ENCODE results near the gene DGKG. TPM values are rescaled to one million over a fixed set of nuclear protein-coding genes. Genes with fewer than 3 reads are reported as not detected.
A peak's percentile ranks its signal among the peaks of the same experiment; 100 is the strongest.

Gene DGKG
- total and polyA plus RNA-seq, 8 donors: 4.2 to 7.6 (median 5.5) TPM

GRCh38 chr3:186200726-186201125 lies 161.3 kb downstream of the DGKG start:
- Histone ChIP-seq H3K4me3 (no peak overlapping the region), H3K9me3 (no peaks in the 10 kb centered on the region), H3K4me1 (no peaks in the 10 kb centered on the region), H3K27ac (no peak overlapping the region), H3K36me3 (peaks cover 0 to 4% of the 10 kb centered on the region in 2 donors), H3K27me3 (no peaks in the 10 kb centered on the region)
- DNase-seq (no peak), ATAC-seq (no peak)
- TF ChIP-seq CTCF (IDR thresholded peaks at IDR 0.05): no peak
- intact Hi-C loops (cut with DNase I): no loop called here

GRCh38 chr3:186198442-186198841 lies 163.6 kb downstream of the DGKG start:
- Histone ChIP-seq H3K4me3 (no peak overlapping the region), H3K4me1 (peaks cover 0 to 5% of the 10 kb centered on the region in 2 donors), H3K9me3 (no peaks in the 10 kb centered on the region), H3K36me3 (no peaks in the 10 kb centered on the region), H3K27me3 (peaks cover 14 to 22% of the 10 kb centered on the region in 2 donors), H3K27ac (no peak overlapping the region)
- DNase-seq (no peak), ATAC-seq (no peak)
- intact Hi-C loops (cut with DNase I): no loop called here
- TF ChIP-seq CTCF (IDR thresholded peaks at IDR 0.05): no peak

DNA sequence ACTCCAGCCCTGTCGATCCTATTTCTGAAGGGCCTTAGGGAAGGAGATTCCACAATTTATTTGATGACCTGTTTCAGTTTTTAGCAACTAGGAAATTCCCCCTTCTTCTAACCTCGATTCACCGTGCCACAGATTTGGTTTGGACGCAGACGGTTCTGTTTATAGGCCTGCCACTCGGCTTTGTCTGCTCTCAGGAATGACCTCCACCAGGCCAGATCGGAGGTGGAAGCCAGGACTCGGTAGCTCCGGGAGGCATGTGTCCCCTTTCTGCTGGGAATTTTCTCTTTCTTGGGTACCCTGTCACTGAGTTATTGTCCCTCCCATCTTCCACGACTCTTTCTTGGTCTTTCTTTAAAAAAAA lies 167.6 kb downstream of the DGKG start:
- Histone ChIP-seq H3K9me3 (no peaks in the 10 kb centered on the region), H3K36me3 (no peaks in the 10 kb centered on the region), H3K4me3 (no peak overlapping the region), H3K27ac (no peak overlapping the region), H3K4me1 (peaks cover 0 to 5% of the 10 kb centered on the region in 2 donors), H3K27me3 (peaks cover 17 to 36% of the 10 kb centered on the region in 2 donors)
- no peak for DNase-seq
- peak; percentile 19 for ATAC-seq
- intact Hi-C loops (cut with DNase I): no loop called here
- TF ChIP-seq CTCF (IDR thresholded peaks at IDR 0.05): no peak

DNA sequence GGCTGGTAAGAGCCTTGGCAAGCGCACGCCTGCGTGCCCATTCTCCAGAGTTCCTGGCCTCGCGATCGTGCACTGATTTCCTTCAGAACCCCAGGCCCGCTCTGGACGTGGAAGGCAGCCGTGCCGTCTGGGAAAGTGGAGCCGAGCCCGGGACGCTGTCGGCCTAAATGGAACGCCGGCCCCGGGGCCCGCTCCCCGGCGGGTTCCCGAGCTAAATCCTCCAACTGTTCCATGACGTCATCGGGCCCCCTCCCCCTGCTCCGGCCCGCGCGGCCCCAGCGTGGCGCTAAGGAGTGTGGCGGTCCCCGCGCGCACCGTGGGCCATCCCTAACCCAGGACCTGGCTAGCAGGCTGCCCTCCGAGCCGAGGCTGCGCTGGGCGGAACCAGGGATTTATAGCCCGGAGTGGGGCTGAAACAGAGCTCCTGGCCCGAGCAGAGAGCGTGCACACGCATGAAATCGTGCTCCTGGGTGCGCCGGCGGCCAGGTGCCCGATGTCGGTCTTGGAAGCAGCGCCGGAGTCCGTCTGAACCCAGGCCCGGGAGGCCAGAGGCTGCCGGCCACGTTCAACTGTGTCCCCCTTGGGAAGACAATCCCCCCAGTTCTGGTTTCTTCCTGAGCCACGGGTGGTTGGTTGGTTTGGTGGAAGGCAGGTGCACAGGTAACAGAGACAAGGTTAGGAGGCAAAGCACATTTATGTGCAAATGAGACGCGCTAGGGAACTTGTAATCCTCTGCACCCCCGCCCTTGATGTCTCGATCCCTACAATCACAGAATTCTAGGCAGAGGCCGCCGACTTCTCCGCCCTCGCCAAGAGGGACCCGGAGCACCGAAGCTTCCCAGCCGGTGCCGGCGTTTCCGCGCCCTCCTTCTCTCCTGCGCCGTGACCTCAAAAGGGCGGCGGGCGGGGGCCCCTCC lies 168.2 kb downstream of the DGKG start:
- H3K4me1 ChIP-seq: peaks cover 0 to 5% of the 10 kb centered on the region in 2 donors
- no peaks in the 10 kb centered on the region for H3K9me3 ChIP-seq
- ATAC-seq (peak; percentile 86), DNase-seq (peak in 3 of 4 donors; percentile 40 to 74 (median 70))
- H3K27ac ChIP-seq: no peak overlapping the region
- TF ChIP-seq CTCF (IDR thresholded peaks at IDR 0.05): no peak
- H3K4me3 ChIP-seq: peak overlapping the region in 1 of 2 donors; percentile 16
- intact Hi-C loops (cut with DNase I): no loop called here
- peaks cover 17 to 36% of the 10 kb centered on the region in 2 donors for H3K27me3 ChIP-seq
- no peaks in the 10 kb centered on the region for H3K36me3 ChIP-seq

DNA sequence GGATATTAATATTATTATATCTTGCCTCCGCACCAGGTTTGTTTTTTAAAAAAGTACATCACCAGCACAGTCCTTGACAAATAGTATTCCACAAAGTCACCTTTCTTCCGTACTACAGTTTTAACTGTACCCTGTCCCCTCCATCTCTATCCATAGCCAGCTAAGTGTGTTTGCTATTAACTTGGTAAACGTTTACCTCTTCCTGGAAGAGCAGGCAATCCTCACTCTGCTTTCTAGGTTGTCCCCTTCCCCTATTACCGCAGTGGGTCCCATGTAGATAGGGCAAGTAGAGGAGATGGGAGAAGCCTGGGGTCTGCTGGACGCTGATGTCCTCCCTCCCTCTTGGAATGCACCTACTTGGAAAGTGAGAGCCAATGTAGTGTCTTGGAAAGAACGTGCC lies 169.2 kb downstream of the DGKG start:
- Histone ChIP-seq H3K27me3 (peaks cover 17 to 36% of the 10 kb centered on the region in 2 donors), H3K27ac (no peak overlapping the region), H3K4me3 (no peak overlapping the region), H3K36me3 (no peaks in the 10 kb centered on the region), H3K9me3 (no peaks in the 10 kb centered on the region), H3K4me1 (peaks cover 0 to 8% of the 10 kb centered on the region in 2 donors)
- TF ChIP-seq CTCF (IDR thresholded peaks at IDR 0.05): no peak
- intact Hi-C loops (cut with DNase I): no loop called here
- DNase-seq (no peak), ATAC-seq (no peak)

Measured in left lung (tissue), 10 donors.